ENCODE measurements around the gene PRR3. TPM values are rescaled to one million over a fixed set of nuclear protein-coding genes. Genes with fewer than 3 reads are reported as not detected.
A peak's percentile ranks its signal among the peaks of the same experiment; 100 is the strongest.

PRR3 gene
- total RNA-seq, 1 donor from 2014 or later = 2.2 TPM

DNA sequence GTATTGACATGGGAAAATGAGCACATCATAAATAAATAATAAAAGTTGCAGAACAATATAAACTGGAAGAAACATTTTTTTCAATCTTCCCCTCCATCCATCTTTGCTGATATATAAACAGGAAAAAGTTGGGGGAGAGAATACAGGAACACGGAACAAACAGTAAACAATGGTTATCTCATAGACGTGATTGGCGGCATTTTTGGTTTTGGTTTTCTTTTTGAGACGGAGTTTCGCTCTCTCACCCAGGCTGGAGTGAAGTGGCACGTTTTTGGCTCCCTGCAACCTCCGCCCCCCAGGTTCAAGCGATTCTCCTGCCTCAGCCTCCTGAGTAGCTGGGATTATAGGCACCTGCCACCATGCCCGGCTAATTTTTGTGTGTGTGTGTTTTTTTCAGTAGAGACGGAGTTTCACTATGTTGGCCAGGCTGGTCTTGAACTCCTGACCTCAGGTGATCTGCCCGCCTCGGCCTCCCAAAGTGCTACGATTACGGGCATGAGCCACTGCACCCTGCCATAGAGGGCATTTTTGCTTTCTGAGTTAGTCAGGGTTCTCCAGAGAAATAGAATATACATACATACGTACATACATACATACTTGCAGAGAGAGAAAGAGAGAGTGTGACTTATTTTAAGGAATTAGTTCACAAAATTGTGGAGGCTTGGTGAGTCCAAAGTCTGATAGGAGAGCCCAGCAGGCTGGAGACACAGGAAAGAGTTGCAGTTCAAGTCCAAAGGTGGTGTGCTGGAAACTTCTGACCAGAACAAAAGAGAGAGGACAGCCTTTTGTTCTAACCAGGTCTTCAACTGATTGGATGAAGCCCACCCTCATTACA, 23.4 kb upstream of the PRR3 start:
- no peak for DNase-seq (ENCODE audit: low read depth in 2 of 2)

DNA sequence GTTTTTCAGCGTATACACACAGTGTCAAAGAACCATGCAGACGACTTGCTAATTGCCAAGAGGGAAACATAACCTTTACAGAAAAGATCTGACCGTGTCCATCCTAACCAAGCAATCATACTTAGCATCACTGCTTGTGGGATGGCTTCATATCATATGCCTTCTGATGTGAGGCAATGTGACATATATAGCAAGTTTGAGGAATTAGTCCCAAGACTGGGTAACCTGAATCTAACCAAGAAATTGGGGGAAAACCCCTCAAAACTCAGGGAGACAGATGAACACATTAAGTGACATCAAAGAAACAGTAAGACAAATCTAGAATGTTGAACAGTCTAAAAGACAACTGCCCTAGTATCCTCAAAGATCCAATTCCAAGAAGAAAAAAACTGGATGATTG, 19.2 kb upstream of the PRR3 start:
- DNase-seq (ENCODE audit: low read depth in 2 of 2) = no peak

DNA sequence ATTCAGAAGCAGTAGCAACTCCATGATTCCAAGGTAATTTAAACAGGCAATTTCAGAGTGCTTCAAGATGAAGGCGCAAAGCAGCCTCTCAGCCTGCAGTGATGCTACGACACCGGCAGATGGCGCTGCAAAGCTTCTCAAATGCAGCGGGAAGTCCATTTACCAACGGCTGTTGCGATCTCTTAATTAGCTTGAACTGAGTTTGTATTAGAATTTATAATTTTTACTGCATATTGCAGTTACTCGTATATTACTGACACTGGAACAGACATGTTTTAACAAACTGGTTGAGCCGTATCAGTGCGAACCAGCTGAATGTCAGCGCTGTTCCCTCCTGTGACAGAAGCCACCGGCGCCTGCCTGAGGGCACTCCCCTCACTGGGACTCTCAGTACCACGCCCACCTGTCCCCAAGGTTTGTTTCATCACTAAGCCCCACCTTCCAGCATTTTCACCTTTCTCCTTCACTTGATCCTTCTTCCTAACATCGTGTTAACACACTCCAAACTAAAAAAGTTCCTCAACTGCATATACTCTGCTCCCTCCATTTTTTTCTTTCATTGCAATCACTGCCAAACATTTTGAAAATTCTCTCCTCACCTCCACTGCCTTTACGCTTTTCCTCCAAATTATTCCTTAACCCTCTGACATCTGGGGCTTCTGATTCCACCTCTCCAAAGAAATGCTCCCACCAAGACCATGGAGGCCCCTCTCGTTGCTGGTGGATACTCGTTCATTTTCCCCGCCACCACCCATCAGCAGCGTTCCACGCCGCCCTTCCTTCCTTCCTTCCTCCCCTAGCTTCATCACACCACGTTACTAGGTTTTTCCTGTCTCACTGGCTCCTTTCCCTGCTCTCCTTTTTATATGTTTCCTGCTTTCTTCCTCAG, 15.3 kb upstream of the PRR3 start:
- peak in 1 of 2 donors; percentile 91 for DNase-seq (ENCODE audit: low read depth in 2 of 2)

DNA sequence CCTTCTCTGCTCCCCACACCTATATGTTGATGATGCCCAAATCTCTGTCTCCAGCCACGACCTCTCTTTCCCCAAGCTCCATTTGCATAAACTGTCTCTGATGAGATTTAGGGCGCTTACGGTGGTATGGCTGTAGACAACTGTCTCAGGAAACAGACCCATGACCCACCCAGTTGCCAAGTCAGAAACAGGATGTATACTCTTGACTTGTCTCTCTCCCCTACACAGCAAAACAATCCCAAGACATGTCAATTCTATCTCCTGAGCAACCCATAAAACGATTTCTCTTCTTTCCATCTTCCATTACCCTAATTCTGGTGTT, 14.7 kb upstream of the PRR3 start:
- DNase-seq (ENCODE audit: low read depth in 2 of 2) = peak in 1 of 2 donors; percentile 38

DNA sequence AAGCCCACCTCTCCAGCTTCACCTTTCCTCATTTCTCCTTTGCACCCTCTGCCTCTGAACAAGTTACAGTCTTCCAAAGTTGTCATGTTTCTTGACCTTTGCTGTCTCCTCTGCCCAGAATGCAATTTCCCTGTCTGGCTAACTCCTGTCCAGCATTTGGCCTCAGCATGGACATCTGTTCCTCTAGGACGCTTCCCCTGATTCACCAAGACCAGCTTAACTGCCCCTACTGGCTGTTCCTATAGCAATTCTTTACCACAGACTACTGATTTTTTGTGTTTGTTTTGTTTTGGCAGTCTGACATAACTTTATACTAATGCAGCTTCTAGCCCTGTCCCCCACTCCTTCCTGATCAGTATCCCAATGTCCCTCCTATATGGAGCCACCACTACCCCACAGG, 14.2 kb upstream of the PRR3 start:
- DNase-seq (ENCODE audit: low read depth in 2 of 2) = peak in 1 of 2 donors; percentile 58

DNA sequence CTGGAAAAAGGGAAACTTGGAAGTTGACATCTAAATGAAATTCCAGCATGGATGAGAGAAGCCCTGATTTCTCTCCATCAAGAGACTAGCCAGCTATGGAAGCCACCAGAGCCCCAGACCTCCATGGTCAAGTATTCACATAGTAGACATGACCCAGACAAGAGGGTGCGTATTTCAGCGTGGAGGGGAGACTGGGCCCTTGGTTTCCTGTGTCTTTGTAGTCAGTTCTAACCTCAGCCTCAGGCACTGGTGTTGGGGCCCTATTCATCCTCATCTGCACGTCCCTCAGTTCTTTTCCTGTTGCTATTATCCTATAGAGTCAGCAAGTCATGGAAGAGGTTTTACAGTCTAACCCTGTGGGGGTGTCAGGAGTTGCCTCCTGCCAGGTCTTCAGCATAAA, 13.3 kb upstream of the PRR3 start:
- no peak for DNase-seq (ENCODE audit: low read depth in 2 of 2)

DNA sequence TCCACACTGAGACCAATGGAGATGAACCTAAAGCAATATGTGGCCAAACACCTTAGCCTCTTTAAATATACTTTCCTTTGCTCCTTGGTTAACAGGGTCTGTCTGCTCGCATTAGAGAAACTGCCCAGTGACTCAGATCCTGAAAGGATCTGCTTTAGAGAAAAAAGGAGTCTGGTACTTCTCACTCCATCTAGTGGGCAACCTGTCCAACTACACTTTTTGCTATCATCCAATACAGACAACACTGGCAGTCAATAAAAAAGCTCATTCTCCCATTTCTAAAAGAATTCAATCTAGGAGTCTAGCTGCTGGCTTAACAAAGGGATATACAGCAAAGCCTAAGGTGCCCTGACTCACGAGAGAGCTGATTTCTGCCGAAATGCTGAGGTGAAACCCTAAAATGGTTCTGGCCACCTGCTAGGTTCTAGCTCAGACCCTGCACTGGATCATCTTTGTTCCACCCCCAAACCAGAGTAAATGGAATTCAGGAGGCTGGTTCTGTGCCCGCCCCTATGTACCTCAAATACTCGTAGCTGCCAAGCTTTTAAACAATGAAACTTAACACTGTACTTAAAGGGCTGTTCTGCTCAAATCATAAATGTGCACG, 12.3 kb upstream of the PRR3 start:
- DNase-seq (ENCODE audit: low read depth in 2 of 2) = peak in 1 of 2 donors; percentile 76

DNA sequence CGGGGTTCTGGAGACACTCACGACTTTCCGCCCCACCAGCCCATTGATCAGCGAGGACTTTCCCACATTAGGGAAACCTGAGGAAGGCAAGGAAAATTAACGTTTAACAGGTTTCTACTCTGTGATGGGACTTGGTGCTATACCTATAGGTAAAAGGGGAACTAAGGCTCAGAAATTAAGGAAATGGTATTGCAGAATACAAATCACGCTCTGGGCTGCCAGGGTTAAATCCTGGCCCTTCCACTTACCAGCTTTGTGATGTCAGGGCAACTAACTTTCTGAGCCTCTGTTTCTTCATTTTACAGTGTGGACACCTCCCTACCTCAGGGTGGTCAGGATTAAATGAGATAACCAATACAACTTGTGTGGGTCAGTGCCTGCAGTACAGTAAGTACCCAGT, 9.6 kb upstream of the PRR3 start:
- no peak for DNase-seq (ENCODE audit: low read depth in 2 of 2)

DNA sequence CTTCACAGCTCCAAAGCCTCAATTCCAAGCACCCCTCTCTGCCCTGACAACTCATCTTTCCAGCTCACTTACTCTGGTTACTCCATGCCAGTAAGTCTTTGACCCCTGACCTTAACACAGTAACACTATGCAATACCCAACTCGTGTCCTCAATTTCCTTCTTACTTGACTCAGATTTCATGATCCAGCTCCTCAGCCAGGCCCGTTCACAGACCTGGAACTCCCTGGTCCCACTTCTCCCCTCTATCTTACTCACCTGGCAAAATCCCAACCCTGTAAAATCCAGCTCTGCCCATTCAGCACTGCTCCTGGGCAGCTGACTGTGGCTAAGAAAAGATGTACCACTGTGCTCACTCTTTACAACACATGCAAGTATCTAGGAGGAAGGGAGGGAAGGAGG, 8.7 kb upstream of the PRR3 start:
- DNase-seq (ENCODE audit: low read depth in 2 of 2) = no peak

DNA sequence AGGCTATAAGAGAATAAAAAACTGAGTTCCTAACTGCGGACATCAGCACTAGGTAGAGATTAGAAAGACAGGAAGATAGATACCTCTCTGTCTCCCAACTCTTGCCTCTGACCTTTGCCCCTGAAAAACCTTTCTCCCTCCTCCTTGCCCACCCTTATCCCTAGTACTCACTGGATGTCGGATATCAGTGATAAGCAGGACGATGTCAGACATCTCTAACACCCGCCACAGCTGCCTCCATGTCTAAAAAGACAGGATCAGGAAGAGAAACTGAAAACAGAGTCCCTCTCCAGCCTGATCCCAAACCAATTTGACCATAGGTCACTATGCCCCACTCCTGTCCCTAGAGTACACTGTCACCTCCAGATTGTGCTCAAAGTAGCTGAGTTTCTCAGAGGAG, 2.7 kb upstream of the PRR3 start:
- no peak for DNase-seq (ENCODE audit: low read depth in 2 of 2)

DNA sequence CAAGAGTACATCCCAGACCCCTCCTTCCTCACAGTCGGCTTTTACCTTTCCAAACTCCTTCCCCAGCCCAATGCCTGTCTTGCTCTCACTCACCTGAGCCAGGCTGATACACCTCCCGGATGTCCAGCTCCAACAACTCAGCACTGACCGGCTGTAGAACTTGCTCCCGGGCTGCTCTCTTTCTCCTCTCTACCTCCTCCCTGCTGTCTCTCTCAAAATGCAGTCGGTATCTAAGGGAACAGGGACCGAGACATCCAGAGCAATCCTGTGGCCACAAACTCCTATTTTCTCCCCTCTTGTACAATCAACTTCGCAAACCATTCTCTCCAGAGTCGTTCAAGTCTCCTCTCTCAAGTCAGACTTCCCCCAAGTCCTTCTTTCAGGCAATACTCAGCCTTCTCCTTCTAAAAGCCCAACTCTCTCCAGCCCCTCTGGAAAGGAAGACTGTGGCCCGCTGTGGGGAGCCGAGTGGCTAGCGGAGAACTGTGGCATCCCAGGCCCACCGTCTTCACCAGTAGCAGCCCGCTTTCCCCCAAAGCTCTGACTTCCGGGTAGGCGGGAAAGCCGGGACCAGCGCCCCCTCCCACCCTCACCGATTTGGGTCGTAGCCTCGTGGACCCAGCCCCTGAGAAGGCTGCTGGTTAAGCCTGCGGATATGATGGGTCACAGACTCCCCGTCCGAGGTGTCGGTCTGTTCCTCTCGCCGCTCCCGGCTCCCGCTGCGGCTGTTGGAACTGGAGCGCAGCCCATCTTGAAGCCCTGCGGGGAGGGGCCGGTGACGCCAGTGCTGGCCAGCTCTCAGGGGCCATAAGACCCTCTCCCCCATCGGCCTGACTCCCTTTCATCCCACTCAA, 1.9 kb upstream of the PRR3 start:
- DNase-seq (ENCODE audit: low read depth in 2 of 2) = peak in 1 of 2 donors; percentile 50

DNA sequence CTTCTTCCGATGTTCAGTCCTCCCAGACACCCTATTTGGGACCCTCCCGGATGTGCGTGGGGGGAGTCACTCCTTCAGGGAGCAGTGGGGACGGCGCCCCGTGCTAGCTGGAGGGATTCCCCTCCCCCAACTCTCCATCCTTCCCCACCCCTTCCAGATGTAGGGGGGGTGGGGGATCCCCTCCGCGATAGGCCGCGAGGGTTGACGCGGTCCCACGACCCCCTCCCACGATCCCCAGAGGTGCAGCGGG, 1.4 kb upstream of the PRR3 start:
- DNase-seq (ENCODE audit: low read depth in 2 of 2) = no peak

DNA sequence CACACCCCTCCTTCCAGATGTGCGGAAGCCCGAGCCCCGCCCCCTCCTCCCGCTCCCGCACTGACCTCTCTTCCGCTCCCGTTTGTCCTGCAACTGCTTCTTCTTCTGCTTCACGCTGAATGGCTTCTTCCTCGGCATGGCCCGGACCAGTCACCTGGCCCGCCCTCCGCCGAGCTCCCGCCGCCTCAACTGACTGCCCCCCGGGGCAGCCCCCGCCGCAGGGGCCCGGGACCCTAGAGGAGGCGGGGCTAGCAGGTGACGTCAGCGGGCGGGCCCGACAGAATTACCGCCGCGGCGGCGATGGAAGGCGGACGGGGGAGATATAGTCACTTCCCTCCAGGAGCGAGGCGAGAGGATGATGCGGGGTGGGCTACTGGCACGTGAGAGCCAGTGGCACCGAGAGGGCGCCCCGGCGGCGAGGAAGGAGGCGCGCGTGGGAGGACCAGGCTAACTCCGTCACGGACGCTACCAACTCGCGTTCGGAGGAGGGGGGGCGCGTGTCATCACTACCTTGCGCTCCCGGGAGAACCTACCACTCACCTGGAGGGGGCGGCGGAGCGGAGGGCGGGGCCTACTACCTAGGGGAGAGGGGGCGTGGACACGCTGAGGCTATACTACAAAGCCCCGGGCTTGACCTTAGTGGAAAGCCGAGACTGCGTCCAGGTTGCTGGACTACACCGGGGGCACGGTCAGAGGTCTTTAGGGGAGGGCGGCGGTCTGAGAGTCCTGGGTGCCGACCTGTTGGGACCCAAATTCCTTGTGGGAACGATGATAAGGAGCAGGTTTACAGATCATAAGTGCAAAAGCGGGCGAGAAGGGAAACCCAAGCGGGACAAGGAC, 809 bp upstream of the PRR3 start, which contains the start of gene GNL1:
TSS of gene GNL1 (minus strand) at position 424 of the 840 bp plus-strand sequence. CDS start at position 138, 286 bp downstream.
- peak; percentile 88 to 93 for DNase-seq (ENCODE audit: low read depth in 2 of 2)

DNA sequence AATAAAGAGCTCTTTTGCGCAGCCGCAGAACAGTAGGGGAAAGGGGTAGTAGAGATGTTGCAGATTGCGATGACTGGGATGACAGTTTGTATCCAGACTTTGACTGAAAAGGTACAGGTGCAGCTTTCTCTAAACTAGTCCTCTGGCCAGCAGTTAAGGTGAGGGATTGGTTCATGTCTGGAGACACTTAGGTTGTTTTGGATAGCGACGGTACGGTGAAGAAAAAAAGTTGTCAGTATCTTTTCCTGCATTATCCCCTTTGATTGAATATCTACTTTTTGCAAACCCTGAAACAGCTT, 537 bp downstream of the PRR3 start:
- DNase-seq (ENCODE audit: low read depth in 2 of 2) = no peak

DNA sequence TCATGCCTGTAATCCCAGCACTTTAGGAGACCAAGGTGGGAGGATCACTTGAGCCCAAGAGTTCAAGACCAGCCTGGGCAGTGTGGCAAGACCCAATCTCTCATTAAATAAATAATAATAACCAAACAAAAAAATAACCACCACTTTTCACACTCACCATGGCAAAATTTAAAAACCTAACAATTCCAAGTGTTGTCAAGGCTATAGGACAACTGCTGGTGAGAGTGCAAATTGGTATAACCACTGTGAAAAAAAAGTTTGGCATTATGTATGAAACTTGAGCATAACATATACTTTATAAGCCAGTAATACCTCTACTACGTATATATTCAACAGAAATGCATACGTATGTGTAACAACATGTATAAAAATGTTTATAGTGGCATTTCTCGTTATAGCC, 3.8 kb downstream of the PRR3 start:
- no peak for DNase-seq (ENCODE audit: low read depth in 2 of 2)

DNA sequence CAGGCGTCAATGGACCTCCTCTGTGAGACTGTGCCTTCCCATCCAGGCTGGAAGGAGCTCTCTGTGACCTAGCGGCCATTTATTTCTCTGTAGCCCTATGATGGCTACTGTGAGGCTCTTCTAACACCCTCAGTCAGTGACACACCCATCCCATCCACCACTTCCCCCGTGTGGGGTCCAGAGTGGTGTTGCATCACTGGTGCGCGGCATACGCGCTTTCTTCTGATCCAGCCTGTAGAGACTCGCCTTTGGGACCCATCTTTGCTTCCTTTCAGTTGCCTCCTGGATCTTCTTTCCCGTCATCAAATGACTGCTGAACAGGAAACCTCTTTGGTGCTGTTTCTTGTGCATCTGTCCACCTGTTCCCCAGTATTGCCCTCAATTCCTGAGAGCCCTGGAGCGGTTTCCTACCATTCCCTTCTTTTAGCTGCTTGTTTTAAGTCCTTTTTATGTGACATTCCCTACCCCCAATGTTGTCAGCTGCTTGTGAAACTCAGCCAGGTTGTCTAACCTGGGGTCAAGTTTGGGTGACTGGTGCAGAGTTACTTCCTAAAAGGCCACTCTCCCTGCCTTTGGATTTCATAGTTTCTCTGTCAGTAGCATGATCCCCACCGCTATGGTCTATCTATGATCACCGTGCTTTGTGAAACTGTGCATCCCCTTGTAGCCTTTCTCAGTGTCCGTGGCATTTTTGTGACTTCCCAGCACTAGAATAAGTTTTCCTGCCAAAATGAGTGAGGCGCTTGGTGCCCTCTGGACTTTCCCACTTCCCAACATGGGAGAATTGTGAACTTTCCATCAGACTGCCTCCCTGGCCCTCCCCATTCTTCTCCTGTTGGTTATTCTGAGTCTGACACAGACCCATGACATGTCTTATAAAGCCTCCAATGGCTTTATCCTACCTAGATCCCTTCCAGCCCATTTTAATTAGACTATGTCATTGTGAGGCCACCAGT, 5.7 kb downstream of the PRR3 start:
- DNase-seq (ENCODE audit: low read depth in 2 of 2) = no peak

DNA sequence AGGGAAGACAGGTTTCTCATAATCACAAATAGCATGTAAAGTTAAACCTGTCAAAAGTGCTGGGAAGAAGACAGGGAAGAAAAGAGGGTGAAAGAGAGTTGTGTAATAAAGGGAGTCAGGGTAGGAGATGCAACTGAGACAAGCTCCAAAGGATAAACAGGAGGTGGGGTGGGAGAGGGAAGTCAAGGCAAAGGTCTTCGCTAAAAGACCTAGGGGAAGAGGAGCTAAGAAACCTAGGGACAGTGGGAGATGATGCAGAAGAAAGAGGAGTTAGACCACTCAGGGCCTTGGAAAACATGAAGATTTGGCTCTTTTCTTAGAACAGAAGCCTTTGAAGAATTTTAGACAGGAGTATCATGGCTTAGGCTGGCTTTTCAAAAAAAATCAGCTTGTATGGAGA, 7.0 kb downstream of the PRR3 start:
- DNase-seq (ENCODE audit: low read depth in 2 of 2) = no peak

DNA sequence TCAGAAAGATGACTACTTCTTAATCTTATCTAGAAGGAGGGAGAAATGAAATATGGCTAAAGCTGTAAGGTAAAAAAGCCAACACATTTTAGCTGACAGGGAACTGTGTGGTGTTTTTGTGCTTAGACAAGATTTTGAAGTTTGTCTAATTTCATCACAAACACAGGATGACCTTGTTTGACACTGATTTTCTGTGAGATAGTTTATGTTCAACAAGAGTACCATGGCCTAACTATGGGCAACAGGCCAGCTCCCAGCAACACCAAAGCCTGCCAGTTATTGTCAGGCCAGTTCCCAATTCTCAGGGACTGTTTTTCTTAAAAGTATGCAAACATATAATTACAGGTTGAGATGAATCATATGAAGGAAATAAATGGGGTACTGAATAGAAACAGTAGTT, 8.7 kb downstream of the PRR3 start:
- DNase-seq (ENCODE audit: low read depth in 2 of 2) = peak in 1 of 2 donors; percentile 72

DNA sequence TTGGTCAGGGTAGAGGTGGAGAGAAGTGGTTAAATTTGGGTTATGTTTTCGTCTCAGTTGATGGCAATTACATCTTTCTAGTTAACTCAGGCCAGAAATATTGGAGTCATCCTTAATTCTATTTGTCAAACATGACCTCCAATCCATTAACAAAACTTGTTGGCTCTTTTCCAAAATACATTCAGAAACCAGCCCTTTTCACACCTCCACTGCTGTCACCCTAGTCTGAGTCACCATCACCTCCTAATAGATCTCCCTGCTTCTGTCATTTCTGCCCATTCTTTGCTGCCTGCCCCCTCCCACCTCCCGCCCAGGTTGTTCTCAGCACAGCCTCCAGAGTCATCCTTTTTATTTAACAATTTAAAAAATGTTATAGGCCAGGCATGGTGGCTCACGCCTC, 11.2 kb downstream of the PRR3 start:
- peak in 1 of 2 donors; percentile 16 for DNase-seq (ENCODE audit: low read depth in 2 of 2)

DNA sequence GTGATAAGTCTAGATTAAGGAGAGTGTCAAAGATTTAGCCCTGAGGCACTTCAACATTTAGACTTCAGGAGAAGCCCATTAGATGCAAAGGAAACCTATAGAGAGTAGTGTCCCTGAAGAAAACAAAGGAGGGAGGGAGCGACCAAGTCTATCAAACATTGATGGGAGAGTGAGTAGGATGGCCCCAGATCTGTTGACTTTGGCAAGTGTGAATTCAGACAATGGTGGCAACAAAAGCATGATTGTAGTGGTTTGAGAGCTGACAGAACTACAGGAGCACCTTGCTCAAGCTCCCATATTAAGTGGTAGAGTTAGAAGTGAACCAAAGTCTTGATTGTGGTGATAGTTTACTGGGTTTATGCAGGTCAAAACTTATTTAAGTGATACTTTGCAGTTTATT, 13.2 kb downstream of the PRR3 start:
- peak in 1 of 2 donors; percentile 35 for DNase-seq (ENCODE audit: low read depth in 2 of 2)
